Breast epithelium (tissue), 3 donors: Measurements from ENCODE around the gene LMBR1.

Source experiments
- POLR2AphosphoS5 ChIP-seq, 3 donors: sonication (generic); formaldehyde crosslinking; IDR thresholded peaks; one replicate each; pipeline ENCODE4 v1.6.1; 2017; ENCODE audit warnings: antibody characterized with exemption in 3 of 3
- TF ChIP-seq, protein P1 (sequence below), 3 donors: fragments of 450-650 bp; IDR thresholded peaks; one replicate each; pipeline ENCODE4 v1.5.1; 2016 to 2017; ENCODE audit warnings: antibody characterized with exemption in 3 of 3, mild to moderate bottlenecking in 3 of 3, moderate library complexity in 3 of 3

- TF ChIP-seq, protein P1, sequence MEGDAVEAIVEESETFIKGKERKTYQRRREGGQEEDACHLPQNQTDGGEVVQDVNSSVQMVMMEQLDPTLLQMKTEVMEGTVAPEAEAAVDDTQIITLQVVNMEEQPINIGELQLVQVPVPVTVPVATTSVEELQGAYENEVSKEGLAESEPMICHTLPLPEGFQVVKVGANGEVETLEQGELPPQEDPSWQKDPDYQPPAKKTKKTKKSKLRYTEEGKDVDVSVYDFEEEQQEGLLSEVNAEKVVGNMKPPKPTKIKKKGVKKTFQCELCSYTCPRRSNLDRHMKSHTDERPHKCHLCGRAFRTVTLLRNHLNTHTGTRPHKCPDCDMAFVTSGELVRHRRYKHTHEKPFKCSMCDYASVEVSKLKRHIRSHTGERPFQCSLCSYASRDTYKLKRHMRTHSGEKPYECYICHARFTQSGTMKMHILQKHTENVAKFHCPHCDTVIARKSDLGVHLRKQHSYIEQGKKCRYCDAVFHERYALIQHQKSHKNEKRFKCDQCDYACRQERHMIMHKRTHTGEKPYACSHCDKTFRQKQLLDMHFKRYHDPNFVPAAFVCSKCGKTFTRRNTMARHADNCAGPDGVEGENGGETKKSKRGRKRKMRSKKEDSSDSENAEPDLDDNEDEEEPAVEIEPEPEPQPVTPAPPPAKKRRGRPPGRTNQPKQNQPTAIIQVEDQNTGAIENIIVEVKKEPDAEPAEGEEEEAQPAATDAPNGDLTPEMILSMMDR (IDR thresholded peaks at IDR 0.05): no peak
- no peak for TF ChIP-seq POLR2AphosphoS5 (IDR thresholded peaks at IDR 0.05)
Observed at GRCh38 chr7:156820445-156821063, 72.4 kb downstream of the LMBR1 start.
